GM12872 (cell line): ENCODE data around the gene VKORC1L1.

Experiments
- CTCF ChIP-seq: IDR thresholded peaks from 3 replicates; pipeline ENCODE4 v1.5.1; 2011; ENCODE audit warnings: low read depth, mild to moderate bottlenecking, low read length, moderate library complexity; ENCODE audit not compliant: insufficient read depth

VKORC1L1 gene

GRCh38 chr7:65923316-65923715, 50.4 kb downstream of the VKORC1L1 start:
- no peak for TF ChIP-seq CTCF

- no peak for TF ChIP-seq CTCF
Observed at GRCh38 chr7:65924193-65924592, 51.3 kb downstream of the VKORC1L1 start.

GRCh38 chr7:65925040-65925439, 52.2 kb downstream of the VKORC1L1 start:
- no peak for TF ChIP-seq CTCF

GRCh38 chr7:65926588-65926987, 53.7 kb downstream of the VKORC1L1 start:
- TF ChIP-seq CTCF = no peak

- no peak for TF ChIP-seq CTCF
Observed at GRCh38 chr7:65927489-65928448, 54.9 kb downstream of the VKORC1L1 start.

GRCh38 chr7:65931685-65932084, 58.8 kb downstream of the VKORC1L1 start:
- TF ChIP-seq CTCF = no peak

GRCh38 chr7:65937296-65937695, 64.4 kb downstream of the VKORC1L1 start:
- TF ChIP-seq CTCF = no peak
